MM.1S (cell line): ENCODE measurements around the gene GNA14.

ENCODE experiments used
- DNase-seq: peaks from one replicate; pipeline ENCODE4 v3.0.0-alpha.2; 2015
- H2AFZ ChIP-seq: fragments of 300-600 bp; sonication (generic); 2 replicates; pipeline ENCODE4 v1.6.0; 2016; ENCODE audit warnings: antibody characterized with exemption, low read length
- H3F3A ChIP-seq: fragments of 300-600 bp; sonication (generic); 2 replicates; pipeline ENCODE4 v1.6.1; 2016; ENCODE audit warnings: mild to moderate bottlenecking, antibody characterized with exemption, low read length, moderate library complexity, mixed read lengths; ENCODE audit not compliant: insufficient read depth
- H3K27ac ChIP-seq: fragments of 300-600 bp; sonication (generic); 2 replicates; pipeline ENCODE4 v1.5.1; 2016; ENCODE audit warnings: mild to moderate bottlenecking, low read length
- H3K27me3 ChIP-seq: fragments of 300-600 bp; sonication (generic); replicated peaks from 2 replicates; pipeline ENCODE4 v1.6.0; 2016; ENCODE audit warnings: low read length; ENCODE audit not compliant: insufficient read depth
- H3K36me3 ChIP-seq: fragments of 300-600 bp; sonication (generic); replicated peaks from 2 replicates; pipeline ENCODE4 v1.6.1; 2016; ENCODE audit warnings: mild to moderate bottlenecking, low read length, mixed read lengths; ENCODE audit not compliant: insufficient read depth
- H3K4me1 ChIP-seq: fragments of 300-600 bp; sonication (generic); 2 replicates; pipeline ENCODE4 v1.6.1; 2016; ENCODE audit warnings: low read length, mixed read lengths
- H3K4me2 ChIP-seq: fragments of 300-600 bp; sonication (generic); 2 replicates; pipeline ENCODE4 v1.6.0; 2016; ENCODE audit warnings: low read depth, low read length
- H3K4me3 ChIP-seq: fragments of 300-600 bp; sonication (generic); 2 replicates; pipeline ENCODE4 v1.5.1; 2016; ENCODE audit warnings: low read length, mixed read lengths
- H3K79me2 ChIP-seq: fragments of 300-600 bp; sonication (generic); 2 replicates; pipeline ENCODE4 v1.6.1; 2016; ENCODE audit warnings: mixed run types, low read length, mixed read lengths
- H3K9ac ChIP-seq: fragments of 300-600 bp; sonication (generic); 2 replicates; pipeline ENCODE4 v1.6.1; 2016; ENCODE audit warnings: low read length, mixed read lengths
- H3K9me2 ChIP-seq: fragments of 300-600 bp; sonication (generic); replicated peaks from 2 replicates; pipeline ENCODE4 v1.6.1; 2016; ENCODE audit warnings: mild to moderate bottlenecking, low read length, mixed read lengths; ENCODE audit not compliant: insufficient read depth
- H3K9me3 ChIP-seq: fragments of 300-600 bp; sonication (generic); replicated peaks from 2 replicates; pipeline ENCODE4 v1.6.1; 2016; ENCODE audit warnings: mild to moderate bottlenecking, low read length, mixed read lengths; ENCODE audit not compliant: insufficient read depth
- H4K20me1 ChIP-seq: fragments of 300-600 bp; sonication (generic); 2 replicates; pipeline ENCODE4 v1.6.1; 2016; ENCODE audit warnings: mild to moderate bottlenecking, low read length, moderate library complexity, mixed read lengths; ENCODE audit not compliant: insufficient read depth
- EZH2 ChIP-seq: fragments of 300-600 bp; sonication (generic); optimal IDR thresholded peaks from 2 replicates; pipeline ENCODE3; 2017; ENCODE audit warnings: low read depth, mild to moderate bottlenecking, antibody characterized with exemption, low read length, mixed read lengths
- EZH2phosphoT487 ChIP-seq: fragments of 300-600 bp; sonication (generic); IDR thresholded peaks from 2 replicates; pipeline ENCODE4 v1.6.1; 2018; ENCODE audit warnings: antibody characterized with exemption, low read length
- TF ChIP-seq, protein P1 (sequence below): fragments of 300-600 bp; sonication (generic); IDR thresholded peaks from 2 replicates; pipeline ENCODE4 v1.5.1; 2016; ENCODE audit warnings: antibody characterized with exemption, low read length, mixed read lengths

Gene GNA14

DNA sequence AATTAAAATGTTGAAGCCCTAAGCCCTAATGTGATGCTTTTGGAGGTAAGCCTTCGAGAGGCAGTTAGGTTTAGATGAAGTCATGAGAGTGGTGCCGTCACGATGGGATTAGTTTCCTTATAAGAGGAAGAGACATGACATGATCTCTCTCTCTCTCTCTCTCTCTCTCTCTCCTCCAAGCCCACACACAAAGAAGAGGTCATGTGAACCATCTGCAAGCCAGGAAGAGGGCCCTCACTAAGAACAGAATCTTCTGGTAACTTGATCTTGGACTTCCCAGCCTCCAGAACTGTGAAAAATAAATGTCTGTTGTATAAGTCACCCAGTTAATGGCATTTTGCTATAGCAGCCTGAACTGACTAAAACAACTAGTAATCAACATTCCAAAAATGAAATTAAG, 175.5 kb downstream of the GNA14 start:
- H3K4me1 ChIP-seq: no peaks in the 10 kb centered on the region
- no peak overlapping the region for H3K4me3 ChIP-seq
- H3F3A ChIP-seq: no peaks in the 10 kb centered on the region
- no peaks in the 10 kb centered on the region for H3K36me3 ChIP-seq
- no peak overlapping the region for H3K4me2 ChIP-seq
- H3K27me3 ChIP-seq: no peaks in the 10 kb centered on the region
- no peak for DNase-seq
- no peak overlapping the region for H2AFZ ChIP-seq
- no peaks in the 10 kb centered on the region for H3K9me3 ChIP-seq
- H3K27ac ChIP-seq: no peak overlapping the region
- no peaks in the 10 kb centered on the region for H4K20me1 ChIP-seq
- TF ChIP-seq EZH2: no peak
- H3K79me2 ChIP-seq: no peaks in the 10 kb centered on the region
- no peak overlapping the region for H3K9ac ChIP-seq
- no peaks in the 10 kb centered on the region for H3K9me2 ChIP-seq

DNA sequence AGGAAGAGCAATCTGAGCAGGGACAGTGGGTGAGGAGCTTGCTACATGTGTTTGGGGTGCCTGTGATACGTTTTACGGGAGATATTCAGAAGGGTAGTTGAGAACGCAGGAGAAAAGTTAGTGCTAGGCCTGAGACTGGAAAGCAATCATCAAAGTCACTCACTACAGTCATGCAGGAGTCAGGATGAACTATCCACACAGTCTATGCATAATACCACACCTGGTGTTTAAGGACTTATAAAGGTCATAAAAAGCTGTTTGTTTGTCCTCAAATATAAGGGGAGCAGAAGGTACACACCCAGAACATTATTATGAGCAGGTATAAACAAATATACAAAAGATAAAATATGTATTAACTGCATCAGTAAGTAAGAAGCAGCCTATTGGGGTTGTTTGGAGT, 176.6 kb downstream of the GNA14 start:
- no peaks in the 10 kb centered on the region for H3K36me3 ChIP-seq

DNA sequence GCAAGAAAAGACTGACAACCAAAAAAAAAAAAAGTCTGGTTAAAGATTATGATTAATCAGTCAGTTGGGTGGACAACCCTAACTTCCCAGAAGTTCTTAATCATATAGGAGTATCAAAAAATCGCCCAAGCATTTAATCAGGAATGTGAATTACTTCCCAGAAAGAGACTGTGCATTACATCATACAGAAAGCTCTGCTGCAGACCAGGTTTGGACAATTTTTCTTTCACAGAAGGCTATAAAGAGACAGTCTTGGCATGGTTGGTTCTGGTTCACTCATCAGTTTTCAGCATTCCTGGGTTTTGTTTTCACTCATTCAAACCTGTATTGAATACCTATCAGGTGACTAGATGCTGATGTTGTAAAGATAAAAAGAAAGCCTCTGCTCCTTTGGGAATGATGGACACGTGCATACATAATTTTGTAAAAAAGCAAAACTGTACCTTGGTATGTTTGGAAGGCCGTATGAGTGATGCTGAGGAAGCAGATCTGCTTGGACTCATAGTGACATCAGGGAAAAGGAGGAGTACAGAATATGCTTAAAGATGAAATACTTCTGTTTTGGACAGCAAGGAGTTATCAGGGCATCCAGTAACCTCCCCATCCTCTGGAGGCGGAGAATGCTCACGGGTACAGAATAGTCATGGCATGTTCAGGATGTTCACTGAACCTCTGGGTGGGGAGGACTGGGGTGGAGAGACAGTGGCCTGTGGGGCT, 178.4 kb downstream of the GNA14 start:
- Histone ChIP-seq H3K36me3 (no peaks in the 10 kb centered on the region), H2AFZ (no peak overlapping the region), H3K9ac (no peak overlapping the region), H3K27me3 (no peaks in the 10 kb centered on the region), H3K4me3 (no peak overlapping the region), H3K4me1 (no peaks in the 10 kb centered on the region), H3K9me2 (no peaks in the 10 kb centered on the region), H3K27ac (no peak overlapping the region), H3K79me2 (no peaks in the 10 kb centered on the region), H4K20me1 (no peaks in the 10 kb centered on the region), H3K9me3 (no peaks in the 10 kb centered on the region), H3F3A (no peaks in the 10 kb centered on the region), H3K4me2 (no peak overlapping the region)
- no peak for DNase-seq
- no peak for TF ChIP-seq EZH2phosphoT487
- TF ChIP-seq, protein P1, sequence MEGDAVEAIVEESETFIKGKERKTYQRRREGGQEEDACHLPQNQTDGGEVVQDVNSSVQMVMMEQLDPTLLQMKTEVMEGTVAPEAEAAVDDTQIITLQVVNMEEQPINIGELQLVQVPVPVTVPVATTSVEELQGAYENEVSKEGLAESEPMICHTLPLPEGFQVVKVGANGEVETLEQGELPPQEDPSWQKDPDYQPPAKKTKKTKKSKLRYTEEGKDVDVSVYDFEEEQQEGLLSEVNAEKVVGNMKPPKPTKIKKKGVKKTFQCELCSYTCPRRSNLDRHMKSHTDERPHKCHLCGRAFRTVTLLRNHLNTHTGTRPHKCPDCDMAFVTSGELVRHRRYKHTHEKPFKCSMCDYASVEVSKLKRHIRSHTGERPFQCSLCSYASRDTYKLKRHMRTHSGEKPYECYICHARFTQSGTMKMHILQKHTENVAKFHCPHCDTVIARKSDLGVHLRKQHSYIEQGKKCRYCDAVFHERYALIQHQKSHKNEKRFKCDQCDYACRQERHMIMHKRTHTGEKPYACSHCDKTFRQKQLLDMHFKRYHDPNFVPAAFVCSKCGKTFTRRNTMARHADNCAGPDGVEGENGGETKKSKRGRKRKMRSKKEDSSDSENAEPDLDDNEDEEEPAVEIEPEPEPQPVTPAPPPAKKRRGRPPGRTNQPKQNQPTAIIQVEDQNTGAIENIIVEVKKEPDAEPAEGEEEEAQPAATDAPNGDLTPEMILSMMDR: no peak
- no peak for TF ChIP-seq EZH2

More for the DNA sequence above, 176.6 kb downstream of the GNA14 start:
- H2AFZ ChIP-seq: no peak overlapping the region
- no peaks in the 10 kb centered on the region for H4K20me1 ChIP-seq
- H3K27ac ChIP-seq: no peak overlapping the region
- TF ChIP-seq EZH2phosphoT487 (no peak), EZH2 (no peak)
- TF ChIP-seq, protein P1: no peak
- H3K79me2 ChIP-seq: no peaks in the 10 kb centered on the region
- no peak overlapping the region for H3K9ac ChIP-seq
- no peak for DNase-seq
- no peaks in the 10 kb centered on the region for H3F3A ChIP-seq
- no peaks in the 10 kb centered on the region for H3K4me1 ChIP-seq
- no peaks in the 10 kb centered on the region for H3K9me3 ChIP-seq
- no peak overlapping the region for H3K4me3 ChIP-seq
- H3K27me3 ChIP-seq: no peaks in the 10 kb centered on the region
- H3K4me2 ChIP-seq: no peak overlapping the region
- H3K9me2 ChIP-seq: no peaks in the 10 kb centered on the region

DNA sequence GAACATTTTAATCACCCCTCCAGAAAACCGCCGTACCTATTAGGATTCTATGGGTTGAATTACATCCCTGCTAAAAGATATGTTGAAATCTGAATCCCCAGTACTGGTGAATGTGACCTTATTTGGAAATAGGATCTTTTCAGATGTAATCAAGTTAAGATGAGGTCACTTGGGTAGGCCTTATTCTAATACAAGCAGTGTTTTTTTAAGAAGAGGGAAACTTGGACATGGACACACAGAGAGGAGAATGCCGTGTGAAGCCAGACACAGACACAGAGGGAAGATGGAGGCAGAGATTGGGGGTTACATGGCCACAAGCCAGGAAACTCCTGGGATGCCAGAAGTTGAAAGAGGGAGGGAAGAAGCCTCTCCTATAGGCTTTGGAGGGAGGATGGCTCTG, 183.5 kb downstream of the GNA14 start:
- Histone ChIP-seq H3K27ac (no peak overlapping the region), H3K4me3 (no peak overlapping the region), H3K4me2 (no peak overlapping the region), H3K4me1 (no peaks in the 10 kb centered on the region), H3K9me3 (no peaks in the 10 kb centered on the region), H3K27me3 (no peaks in the 10 kb centered on the region), H3K36me3 (no peaks in the 10 kb centered on the region), H3K79me2 (no peaks in the 10 kb centered on the region), H3K9ac (no peak overlapping the region), H3K9me2 (no peaks in the 10 kb centered on the region), H4K20me1 (no peaks in the 10 kb centered on the region), H3F3A (no peaks in the 10 kb centered on the region), H2AFZ (no peak overlapping the region)
- TF ChIP-seq EZH2: no peak
- no peak for TF ChIP-seq EZH2phosphoT487
- TF ChIP-seq, protein P1: no peak
- no peak for DNase-seq
